DLD1 (cell line): ENCODE data around the gene IDE.
"Not testable (repeated sequence)": the region's sequence is repeated elsewhere in the genome, so short reads cannot be mapped to it uniquely, and the experiment has no call there.

Experiments used
- in situ Hi-C: cut with HindIII; loops from 2 replicates; pipeline ENCODE4 v1.10.0; 2017; ENCODE audit warnings: low sequenced_read_pairs

Gene IDE

DNA sequence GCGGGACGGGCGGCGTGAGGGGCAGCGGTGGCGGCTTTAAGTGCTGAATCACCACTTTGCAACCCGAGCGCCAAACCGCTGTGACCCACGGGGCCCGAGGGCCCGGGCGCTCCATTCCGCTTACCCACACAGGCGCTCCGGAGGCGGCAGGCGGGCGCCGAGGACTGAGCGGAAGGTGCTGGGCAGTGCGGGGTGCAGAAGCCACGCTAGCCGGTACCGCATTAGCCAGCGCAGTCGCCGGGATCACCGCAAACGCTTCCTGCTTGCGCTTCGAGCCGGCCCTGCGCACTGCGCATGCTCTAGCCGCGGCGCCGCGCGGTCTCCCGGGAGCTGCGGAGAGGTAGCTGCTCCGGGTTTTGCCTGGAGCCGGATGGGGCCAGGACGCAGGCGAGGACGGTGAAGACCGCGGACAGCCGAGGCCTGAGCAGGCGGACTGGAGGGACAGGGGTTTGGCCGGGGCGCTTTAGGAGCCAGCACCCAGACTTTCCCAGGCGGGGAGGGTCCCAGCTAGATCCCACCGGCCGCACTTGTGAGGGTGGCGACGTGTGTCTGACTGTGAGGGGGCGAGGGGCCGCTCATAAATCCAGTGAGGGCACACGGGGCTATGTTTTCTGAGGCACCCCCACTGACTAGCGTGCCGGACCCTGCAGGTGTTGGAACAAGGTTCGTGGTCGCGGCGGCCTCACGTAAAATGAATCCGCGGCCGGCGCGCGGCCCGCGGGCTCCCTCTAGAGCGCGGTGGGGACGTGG, at the start of gene IDE:
IDE (minus strand) TSS at position 296 of the 750 bp plus-strand sequence; CDS start at position 222, 74 bp downstream.
- in situ Hi-C loops: no loop called here

DNA sequence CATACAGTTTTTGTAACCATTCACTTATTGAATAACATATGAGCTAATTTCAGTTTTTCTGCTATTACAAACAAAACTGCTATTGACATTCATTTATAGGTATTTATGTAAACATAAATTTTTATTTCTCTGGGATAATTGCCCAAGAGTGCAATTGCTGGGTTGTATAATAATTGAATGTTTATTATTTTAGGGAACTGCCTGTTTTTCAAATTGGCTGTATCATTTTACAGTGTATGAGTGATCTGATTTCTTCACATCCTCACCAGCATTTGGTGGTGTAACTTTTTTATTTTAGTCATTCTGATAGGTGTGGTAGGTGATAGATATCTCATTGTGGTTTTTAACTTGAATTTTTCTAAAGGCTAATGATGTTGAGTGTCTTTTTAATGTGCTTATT, 45.5 kb upstream of the IDE start:
- in situ Hi-C loops: no loop called here

DNA sequence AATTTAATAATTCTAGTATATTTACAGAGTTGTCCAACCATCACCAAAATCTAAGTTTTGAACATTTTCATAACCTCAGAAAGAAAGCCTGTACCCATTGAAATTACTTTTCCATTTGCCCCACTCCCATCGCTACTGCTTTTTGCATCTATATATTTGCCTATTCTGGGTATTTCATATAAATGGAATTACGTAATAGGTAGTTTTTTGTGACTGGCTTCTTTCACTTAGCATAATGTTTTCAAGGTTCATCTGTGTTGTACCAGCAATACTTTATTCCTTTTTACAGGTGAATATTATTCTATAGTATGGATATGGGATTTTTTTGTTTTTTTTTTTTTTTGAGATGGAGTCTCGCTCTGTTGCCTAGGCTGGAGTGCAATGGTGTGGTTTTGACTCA, 41.6 kb upstream of the IDE start:
- in situ Hi-C loops: no loop called here

DNA sequence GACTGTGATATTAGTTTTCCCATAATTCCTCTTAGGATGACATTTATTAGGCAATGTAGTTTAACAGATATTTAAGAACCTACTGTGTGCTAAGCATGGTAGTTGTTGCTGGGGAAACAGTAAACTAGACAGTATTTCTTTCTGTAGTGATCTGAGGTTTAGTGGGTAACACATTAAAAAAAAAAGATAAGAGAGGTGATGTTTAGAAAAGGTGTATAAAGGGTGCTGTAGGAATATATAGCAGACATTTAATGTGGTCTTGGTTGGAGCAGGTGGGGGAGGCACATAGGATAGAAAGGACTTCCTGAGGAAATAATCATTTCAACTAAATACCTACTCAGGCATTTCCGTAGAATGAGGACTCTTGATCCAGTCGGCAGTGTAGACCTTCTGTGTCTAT, 30.9 kb upstream of the IDE start:
- in situ Hi-C loops: no loop called here

DNA sequence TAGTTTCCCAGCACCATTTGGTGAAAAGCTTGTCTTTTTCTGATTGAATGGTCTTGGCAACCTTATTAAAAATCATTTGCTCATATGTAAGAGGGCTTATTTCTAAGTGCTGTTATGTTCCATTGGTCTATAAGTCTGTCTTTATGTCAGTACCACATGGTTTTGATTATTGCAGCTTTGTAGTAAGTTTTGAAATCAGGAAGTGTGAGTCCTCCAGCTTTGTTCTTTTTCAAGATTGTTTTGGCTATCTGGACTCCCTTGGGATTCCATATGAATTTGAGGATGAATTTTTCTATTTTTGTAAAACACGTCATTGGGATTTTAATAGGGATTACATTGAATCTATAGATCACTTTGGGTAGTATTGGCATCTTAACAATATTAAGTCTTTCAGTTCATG, 24.4 kb upstream of the IDE start:
- in situ Hi-C loops: no loop called here

DNA sequence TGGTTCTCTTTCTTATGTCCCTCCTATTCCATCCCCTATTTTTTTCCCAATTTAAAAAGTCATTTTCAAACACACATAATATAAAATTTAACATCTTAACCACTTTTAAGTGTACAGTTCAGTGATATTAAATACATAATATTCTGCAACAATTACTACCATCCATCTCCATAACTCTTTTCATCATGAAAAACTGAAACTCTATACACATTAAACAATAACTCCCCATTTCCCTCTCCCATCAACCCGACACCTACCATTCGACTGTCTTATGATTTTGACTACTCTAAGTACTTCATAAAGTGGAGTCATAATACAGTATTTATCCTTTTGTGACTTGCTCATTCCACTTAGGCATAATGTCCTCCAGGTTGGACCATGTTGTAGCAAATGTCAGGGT, 21.6 kb upstream of the IDE start:
- in situ Hi-C loops: no loop called here

DNA sequence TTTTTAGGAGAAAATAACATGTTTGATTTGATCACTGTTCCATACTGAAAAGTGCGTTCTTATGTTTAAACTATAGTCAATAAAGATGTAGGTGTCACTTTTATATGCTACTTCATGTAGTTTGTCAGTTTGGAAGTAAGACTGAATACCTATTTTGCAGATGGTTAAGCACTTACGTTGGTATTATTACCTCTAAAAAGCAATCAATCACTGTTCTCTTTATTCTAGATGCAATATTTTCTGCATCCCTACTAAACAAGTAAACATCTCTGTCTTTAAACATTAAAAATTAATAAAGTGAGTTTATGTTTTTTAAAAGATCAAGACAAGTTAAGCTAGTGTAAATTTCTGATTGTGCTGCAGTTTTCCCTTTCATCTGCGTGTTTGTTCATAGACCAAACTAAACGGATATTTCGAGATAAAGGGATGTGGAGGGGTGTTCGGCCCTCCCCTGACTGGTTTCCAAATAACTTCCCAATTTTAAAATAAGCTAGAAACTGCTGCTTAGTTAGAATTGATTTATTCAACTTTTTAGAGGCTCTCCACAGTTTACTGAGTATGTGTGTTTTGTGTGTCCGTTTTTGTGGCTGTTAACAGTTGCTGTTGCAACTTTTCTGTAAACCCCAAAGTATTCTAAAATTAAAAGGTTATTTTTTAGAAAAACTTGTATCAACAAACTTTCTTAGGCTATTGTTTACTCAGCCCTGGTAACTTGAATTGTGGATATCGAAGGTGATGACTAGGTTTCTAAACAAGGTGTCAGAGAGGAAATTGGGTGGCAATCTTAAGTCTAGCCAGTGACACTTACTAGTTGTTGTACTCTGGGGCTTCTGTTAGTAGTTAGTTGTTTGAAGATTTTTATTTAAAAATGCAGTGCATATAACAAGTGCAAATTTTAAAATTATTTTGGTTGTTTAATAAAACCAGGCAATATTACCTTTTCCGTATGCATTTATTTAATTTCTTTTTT, 20.0 kb upstream of the IDE start:
- in situ Hi-C loops: no loop called here

DNA sequence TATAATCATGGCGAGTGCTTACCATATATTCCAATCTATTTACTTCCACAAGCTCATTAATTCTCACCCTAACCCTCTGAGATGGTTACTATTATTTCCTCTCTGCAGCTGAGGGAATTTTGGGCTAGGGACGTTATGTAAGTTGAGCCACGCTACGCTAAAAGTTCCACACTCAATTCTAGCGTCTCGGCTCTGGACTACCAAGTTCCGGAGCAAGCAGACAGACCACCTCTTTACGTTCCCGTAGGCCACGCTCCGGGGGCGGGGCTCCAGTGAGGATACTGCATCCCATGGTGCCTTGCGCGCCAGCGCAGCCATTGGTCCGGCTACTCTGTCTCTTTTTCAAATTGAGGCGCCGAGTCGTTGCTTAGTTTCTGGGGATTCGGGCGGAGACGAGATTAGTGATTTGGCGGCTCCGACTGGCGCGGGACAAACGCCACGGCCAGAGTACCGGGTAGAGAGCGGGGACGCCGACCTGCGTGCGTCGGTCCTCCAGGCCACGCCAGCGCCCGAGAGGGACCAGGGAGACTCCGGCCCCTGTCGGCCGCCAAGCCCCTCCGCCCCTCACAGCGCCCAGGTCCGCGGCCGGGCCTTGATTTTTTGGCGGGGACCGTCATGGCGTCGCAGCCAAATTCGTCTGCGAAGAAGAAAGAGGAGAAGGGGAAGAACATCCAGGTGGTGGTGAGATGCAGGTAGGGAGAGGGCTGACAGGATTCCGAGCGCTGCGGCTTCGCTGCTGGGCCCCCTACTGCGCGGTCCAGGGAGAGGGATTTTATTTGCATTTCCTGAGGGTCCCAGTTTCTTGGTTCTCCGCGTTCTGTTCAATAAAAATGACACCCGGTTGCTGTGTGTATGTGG, 19.1 kb upstream of the IDE start, which contains the start of gene KIF11:
KIF11 (plus strand) TSS at position 370 of the 858 bp plus-strand sequence; CDS start at position 616, 246 bp downstream.
- in situ Hi-C loops: no loop called here

DNA sequence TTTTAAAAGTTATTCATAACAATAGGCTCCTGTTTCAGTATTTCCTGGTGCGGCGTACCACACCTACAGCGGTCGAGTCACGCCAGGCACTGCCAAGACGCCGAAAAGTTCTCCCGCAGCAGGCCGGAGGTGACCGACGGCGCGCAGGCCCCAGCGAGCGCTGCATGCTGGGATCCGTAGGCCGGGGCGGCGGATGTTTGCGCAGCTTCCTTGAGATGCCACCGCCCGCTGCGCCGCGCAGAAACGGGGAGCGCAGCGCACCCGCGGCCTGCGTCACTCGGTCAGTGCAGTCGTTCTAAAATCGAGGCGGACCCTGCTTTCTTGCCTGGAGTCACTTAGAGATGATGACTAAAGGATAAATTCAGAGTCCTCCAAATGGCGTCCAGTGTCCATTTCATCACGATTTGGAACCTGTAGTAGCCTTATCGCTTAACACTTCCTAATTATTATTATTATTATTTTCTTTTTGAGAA, 17.7 kb upstream of the IDE start:
- in situ Hi-C loops: no loop called here

DNA sequence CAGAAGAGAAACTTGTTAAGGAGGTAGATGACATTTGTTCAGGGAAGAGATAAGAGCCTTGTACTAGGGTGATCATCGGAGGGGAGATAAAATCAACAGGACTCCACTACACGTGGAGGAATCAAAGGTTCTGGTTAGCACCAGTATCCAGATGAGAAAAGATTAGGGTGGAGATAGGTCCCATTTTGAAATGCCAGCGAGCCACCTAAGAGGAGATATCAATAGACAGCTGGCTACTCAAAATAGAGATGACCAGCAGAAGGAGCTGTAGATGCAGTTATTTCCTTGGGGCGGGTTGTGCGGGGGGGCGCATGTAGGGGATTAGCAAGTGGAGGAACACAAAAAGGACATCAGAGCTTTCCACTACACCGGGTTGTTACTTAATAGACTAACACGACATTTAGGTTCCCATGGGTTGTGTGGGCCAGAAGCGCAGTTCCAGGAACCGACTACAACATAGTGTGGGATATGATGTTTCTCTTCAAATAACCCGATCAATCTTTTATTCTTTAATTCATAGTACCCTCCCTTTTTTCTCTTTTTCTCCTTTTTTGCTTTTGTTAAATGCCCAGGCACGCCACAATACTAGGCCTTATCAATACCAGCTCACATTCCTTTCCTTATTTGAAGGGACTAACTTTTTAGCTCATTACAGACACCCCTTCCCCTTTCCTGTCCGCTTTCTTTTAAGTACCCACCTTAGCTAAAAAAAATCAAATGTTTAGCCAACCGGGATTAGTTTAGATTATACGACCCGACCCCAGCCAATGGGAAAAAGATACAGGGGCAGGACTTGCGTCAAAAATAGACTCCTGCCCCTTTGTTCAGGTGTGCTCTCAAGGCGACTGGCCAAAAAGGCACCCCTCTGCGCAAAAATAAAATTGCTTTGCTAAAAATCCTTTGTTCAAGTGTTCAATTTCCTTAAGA, 17.0 kb upstream of the IDE start:
- in situ Hi-C loops: no loop called here

DNA sequence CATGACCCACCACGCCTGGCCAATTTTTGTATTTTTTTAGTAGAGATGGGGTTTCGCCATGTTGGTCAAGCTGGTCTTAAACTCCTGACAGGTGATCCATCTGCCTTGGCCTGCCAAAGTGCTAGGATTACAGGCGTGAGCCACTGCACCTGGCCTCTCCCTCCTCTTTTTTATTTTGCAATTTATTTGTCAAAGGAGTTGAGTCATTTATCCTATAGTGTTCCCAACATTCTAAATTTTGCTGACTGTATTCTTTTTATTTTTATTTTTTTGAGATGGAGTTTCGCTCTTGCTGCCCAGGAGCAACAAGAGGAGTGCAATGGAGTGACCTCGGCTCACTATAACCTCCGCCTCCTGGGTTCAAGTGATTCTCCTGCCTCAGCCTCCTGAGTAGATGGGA, 8.5 kb upstream of the IDE start:
- in situ Hi-C loops: not testable (repeated sequence)

DNA sequence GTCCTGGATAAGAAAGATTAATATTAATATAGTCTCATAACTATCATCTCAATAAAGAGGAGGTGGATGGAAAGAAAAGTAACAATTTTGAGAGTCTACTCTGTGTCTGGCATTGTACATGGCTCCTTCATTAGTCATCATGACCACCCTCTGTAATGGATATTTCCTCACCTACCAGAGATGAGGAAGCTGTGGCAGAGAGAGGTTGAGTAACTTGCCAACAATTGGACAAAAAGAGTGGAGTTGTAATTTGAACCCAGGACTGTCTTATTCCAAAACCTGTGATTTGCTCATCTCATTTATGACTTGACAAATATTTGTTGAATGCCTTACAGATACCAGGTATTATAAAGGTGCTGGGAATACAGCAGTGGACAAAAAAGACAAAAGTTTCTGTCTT, 2.1 kb upstream of the IDE start:
- in situ Hi-C loops: no loop called here

DNA sequence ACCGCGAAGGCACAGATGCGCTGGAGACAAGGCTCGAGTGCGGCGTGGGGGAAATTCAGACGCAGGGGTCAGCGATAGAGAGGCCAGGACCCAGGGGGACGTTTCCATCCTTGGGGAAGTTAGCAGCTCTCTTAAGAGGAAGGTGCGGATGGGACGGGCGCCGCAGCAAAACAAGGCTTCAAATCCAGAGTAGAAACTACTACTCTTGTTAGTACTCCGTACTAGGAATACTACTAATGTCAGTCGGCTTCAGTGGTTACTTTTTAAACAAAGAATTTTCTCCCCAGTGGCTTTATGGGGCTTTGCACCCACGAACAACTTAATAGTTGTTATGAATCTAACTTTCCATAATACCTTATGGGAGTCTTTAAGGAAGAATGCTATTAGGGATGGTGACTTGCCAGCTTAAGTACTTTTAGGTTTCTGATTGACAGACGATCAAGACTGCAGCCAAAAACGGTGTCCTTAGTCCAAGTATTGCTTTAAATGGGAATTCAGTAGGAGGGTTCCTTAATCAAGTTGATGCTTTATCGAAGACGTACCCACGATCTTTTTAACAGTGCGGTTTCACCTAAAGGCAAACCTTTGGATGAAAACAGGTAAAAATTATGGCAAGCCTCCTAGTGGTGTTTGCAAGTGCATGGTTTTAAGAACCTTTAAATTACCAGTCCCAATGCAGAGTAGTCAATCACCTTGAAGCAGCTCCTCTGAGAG, 812 bp upstream of the IDE start:
- in situ Hi-C loops: no loop called here

DNA sequence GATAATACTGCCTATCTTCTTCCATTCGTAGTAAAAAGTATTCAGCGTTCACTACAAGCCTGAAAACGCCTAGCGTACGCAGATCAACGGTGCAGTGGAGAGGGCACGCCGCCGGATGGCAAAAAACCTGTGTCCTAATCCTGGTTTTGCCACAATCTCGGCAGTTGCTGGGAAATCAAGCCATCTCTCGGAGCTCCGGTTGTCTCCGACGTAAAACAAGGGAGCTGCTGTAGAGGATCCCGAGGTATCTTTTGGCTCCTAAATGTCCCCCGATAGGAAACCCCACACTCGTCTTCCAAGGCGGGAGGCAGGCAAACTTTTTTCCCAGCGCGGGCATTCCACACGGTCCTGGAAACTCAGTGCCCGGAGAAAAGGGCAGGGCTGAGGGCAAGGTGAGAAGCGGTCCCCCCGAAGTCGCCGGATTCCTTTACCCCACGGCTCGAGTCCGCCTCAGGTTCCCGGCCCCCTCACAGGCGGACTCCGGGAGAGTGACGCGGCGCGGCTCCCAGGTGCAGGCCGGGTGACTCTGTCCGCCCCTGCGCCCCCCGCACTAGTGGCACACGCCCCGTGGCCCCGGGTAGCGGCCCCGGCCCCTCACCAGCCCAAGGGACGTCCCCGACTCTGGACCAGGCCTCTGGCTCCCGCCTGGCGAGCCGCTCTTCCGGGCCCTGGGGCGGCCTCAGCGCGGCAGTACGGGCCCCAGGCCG, 649 bp downstream of the IDE start:
- in situ Hi-C loops: no loop called here

DNA sequence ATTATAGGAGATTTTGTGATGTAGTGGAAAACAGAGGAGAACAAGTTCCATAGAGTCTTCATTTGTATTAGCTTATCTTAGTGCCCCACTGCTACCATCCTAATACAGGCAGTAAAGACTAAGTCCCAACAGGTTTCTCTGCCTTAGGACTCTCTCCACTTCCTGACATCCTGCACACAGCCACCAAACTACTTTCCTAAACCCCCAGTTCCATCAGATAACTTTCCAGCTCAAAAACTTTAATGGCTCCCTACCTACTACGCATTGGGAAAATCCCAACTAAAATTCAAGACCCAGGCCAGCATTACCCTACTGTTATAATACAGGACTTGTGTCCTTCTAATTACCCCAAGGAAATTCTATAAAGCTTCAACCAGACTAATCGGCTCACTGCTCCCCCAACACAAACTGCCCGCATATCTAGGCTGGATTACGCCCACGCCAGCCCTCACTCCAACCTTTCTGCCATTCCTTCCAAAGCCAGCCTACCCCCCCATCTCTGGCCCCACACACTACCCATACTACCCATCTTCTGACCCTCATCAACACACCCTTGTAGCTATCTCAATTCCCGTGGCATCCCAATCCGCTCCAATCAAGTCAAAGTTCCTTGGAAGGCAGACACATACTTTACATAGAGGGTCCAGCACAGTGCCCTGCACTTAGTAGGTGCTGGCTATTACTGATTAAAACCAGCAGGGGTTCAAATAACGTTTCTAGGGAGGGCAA, 1.4 kb downstream of the IDE start:
- in situ Hi-C loops: no loop called here

DNA sequence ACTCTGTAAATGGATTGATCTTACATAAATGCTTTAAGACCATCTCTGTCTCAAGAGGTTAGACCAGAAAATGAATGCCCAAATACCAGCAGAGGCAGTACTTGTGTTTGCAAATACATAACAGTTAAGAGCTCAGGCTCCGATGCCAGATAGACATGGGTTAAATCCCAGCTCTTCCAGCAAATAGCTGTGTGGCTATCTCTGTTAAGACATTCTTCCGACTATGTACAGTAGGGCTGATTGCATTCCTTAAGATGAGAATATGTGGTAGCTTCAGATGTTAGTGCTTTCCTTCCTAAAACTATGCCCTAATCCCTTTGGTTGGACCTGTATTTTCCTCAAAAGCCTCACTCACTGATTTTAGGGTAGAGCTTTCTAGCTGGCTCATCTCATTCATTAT, 2.2 kb downstream of the IDE start:
- in situ Hi-C loops: no loop called here

DNA sequence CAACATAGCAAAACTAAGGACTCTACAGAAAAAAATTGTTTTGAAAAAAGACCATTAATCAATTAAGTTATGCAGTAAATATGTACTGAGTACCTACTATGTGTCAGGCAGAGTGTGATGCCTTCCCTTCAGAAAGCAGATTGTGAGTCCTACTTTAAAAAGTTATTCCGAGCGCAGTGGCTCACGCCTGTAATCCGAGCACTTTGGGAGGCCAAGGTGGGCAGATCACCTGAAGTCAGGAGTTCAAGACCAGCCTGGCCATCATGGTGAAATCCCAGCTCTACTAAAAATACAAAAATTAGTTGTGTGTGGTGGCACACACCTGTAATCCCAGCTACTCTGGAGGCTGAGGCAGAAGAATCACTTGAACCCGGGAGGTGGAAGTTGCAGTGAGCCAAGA, 4.2 kb downstream of the IDE start:
- in situ Hi-C loops: not testable (repeated sequence)

DNA sequence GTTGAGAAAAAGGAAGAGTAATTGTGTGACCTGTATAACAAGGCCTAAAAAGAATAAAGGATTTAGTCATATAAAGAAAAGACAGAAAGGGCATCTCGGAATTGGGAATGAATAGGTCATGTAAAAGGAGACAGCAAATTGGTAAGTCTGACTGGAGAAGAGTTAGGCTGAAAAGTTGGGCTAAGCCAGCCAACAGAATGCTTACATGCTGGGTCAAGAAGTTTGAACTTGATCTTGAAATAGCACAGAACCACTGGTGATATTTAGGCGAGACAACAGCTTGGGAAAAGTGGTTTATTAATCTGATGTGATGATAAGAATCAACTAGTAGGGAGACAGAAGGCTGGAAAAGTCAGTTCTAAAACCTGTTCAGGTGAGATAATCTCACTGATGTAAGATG, 4.8 kb downstream of the IDE start:
- in situ Hi-C loops: no loop called here
